ENCODE data around the gene SCGN.

GRCh38 chr6:25699649-25700048 lies 47.6 kb downstream of the SCGN start:
- TF ChIP-seq, protein P1, sequence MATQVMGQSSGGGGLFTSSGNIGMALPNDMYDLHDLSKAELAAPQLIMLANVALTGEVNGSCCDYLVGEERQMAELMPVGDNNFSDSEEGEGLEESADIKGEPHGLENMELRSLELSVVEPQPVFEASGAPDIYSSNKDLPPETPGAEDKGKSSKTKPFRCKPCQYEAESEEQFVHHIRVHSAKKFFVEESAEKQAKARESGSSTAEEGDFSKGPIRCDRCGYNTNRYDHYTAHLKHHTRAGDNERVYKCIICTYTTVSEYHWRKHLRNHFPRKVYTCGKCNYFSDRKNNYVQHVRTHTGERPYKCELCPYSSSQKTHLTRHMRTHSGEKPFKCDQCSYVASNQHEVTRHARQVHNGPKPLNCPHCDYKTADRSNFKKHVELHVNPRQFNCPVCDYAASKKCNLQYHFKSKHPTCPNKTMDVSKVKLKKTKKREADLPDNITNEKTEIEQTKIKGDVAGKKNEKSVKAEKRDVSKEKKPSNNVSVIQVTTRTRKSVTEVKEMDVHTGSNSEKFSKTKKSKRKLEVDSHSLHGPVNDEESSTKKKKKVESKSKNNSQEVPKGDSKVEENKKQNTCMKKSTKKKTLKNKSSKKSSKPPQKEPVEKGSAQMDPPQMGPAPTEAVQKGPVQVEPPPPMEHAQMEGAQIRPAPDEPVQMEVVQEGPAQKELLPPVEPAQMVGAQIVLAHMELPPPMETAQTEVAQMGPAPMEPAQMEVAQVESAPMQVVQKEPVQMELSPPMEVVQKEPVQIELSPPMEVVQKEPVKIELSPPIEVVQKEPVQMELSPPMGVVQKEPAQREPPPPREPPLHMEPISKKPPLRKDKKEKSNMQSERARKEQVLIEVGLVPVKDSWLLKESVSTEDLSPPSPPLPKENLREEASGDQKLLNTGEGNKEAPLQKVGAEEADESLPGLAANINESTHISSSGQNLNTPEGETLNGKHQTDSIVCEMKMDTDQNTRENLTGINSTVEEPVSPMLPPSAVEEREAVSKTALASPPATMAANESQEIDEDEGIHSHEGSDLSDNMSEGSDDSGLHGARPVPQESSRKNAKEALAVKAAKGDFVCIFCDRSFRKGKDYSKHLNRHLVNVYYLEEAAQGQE (IDR thresholded peaks at IDR 0.05; ENCODE audit: borderline replicate concordance in 1 of 2, low read depth in 1 of 2, low read length in 2 of 2) = no peak
- TF ChIP-seq IRF2 (CRISPR knock-in tag; IDR thresholded peaks at IDR 0.05) (no peak), PBX3 (CRISPR knock-in tag; IDR thresholded peaks at IDR 0.05; ENCODE audit: borderline replicate concordance) (no peak), CTCF (CRISPR knock-in tag; IDR thresholded peaks at IDR 0.05) (no peak), HDAC1 (CRISPR knock-in tag; IDR thresholded peaks at IDR 0.05) (no peak), FOXM1 (CRISPR knock-in tag; IDR thresholded peaks at IDR 0.05) (no peak), GABPA (IDR thresholded peaks at IDR 0.05; ENCODE audit: low read depth, low read length) (no peak), GABPA (CRISPR knock-in tag; IDR thresholded peaks at IDR 0.05; ENCODE audit: low read depth) (no peak), POLR2AphosphoS2 (IDR thresholded peaks at IDR 0.05; ENCODE audit: low read depth, low read length) (no peak), CBX1 (IDR thresholded peaks at IDR 0.05; ENCODE audit: low read depth) (no peak), NR2F6 (IDR thresholded peaks at IDR 0.05) (no peak), NR2F6 (CRISPR knock-in tag; IDR thresholded peaks at IDR 0.05) (no peak)
- TF ChIP-seq, protein P2, sequence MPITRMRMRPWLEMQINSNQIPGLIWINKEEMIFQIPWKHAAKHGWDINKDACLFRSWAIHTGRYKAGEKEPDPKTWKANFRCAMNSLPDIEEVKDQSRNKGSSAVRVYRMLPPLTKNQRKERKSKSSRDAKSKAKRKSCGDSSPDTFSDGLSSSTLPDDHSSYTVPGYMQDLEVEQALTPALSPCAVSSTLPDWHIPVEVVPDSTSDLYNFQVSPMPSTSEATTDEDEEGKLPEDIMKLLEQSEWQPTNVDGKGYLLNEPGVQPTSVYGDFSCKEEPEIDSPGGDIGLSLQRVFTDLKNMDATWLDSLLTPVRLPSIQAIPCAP (CRISPR knock-in tag; IDR thresholded peaks at IDR 0.05; ENCODE audit: low read depth) = no peak
